ENCODE measurements around the gene LRRC26. TPM values are rescaled to one million over a fixed set of nuclear protein-coding genes. Genes with fewer than 3 reads are reported as not detected.

The LRRC26 gene
- total and polyA plus RNA-seq, 2 of the 13 experiments (the other 11 are each of a cell fraction or from before 2014, with no cell fraction given) = not detected

- no peak; a peak in 2 of 4 replicates for TF ChIP-seq HMGXB4 (CRISPR knock-in tag; IDR thresholded peaks at IDR 0.05; ENCODE audit: borderline replicate concordance in 1 of 2, low read depth in 1 of 2)
- no peak for TF ChIP-seq SMC3 (IDR thresholded peaks at IDR 0.05; ENCODE audit: low read length)
- TF ChIP-seq THRA (CRISPR knock-in tag; IDR thresholded peaks at IDR 0.05; ENCODE audit: borderline replicate concordance) = 0 out of 2 replicates have a peak, but pooled peaks have one; percentile 2
- peak; percentile 55 for TF ChIP-seq TEAD3 (CRISPR knock-in tag; optimal IDR thresholded peaks at IDR 0.05; ENCODE audit: borderline replicate concordance)
- TF ChIP-seq HES4 (CRISPR knock-in tag; IDR thresholded peaks at IDR 0.05; ENCODE audit: borderline replicate concordance) = no peak
- TF ChIP-seq MXD4 (CRISPR knock-in tag; IDR thresholded peaks at IDR 0.05) = no peak
- no peak for TF ChIP-seq MYNN (CRISPR knock-in tag; IDR thresholded peaks at IDR 0.05; ENCODE audit: low read depth)
- TF ChIP-seq YEATS2 (CRISPR knock-in tag; IDR thresholded peaks at IDR 0.05; ENCODE audit: borderline replicate concordance) = peak; percentile 4; the same call in 1 of the 2 replicates
- TF ChIP-seq ZZZ3 (CRISPR knock-in tag; IDR thresholded peaks at IDR 0.05; ENCODE audit: borderline replicate concordance) = no peak
- TF ChIP-seq ZBTB38 (CRISPR knock-in tag; IDR thresholded peaks at IDR 0.05) = no peak
- TF ChIP-seq ETV5 (CRISPR knock-in tag; IDR thresholded peaks at IDR 0.05; ENCODE audit: borderline replicate concordance) = peak; percentile 55; the same call in 1 of the 2 replicates
- peak; percentile 58; the same call in 1 of the 2 replicates for TF ChIP-seq ELF3 (CRISPR knock-in tag; IDR thresholded peaks at IDR 0.05)
- peak; percentile 71; the same call in 1 of the 2 replicates for TF ChIP-seq ZFP91 (CRISPR knock-in tag; IDR thresholded peaks at IDR 0.05; ENCODE audit: borderline replicate concordance)
- no peak for TF ChIP-seq CHD4 (IDR thresholded peaks at IDR 0.05; ENCODE audit: borderline replicate concordance, low read length)
- no peak for TF ChIP-seq SRF (IDR thresholded peaks at IDR 0.05; ENCODE audit: low read depth, low read length)
- TF ChIP-seq KLF13 (CRISPR knock-in tag; IDR thresholded peaks at IDR 0.05) = peak; percentile 34; the same call in 1 of the 2 replicates
- TF ChIP-seq SIX4 (CRISPR knock-in tag; IDR thresholded peaks at IDR 0.05) = no peak
- TF ChIP-seq DRAP1 (CRISPR knock-in tag; IDR thresholded peaks at IDR 0.05) = peak; percentile 91
- TF ChIP-seq ZBTB25 (CRISPR knock-in tag; IDR thresholded peaks at IDR 0.05) = no peak
- TF ChIP-seq ZNF580 (CRISPR knock-in tag; IDR thresholded peaks at IDR 0.05; ENCODE audit: borderline replicate concordance, low read depth) = 0 out of 2 replicates have a peak, but pooled peaks have one; percentile 7
- TF ChIP-seq DNMT1 (CRISPR knock-in tag; IDR thresholded peaks at IDR 0.05) = no peak
- peak; percentile 10; the same call in 1 of the 2 replicates for TF ChIP-seq ZNF556 (CRISPR knock-in tag; IDR thresholded peaks at IDR 0.05; ENCODE audit: borderline replicate concordance)
Measured at GRCh38 chr9:137217276-137218211, 47.7 kb upstream of the LRRC26 start (continued).

Data from HepG2 (cell line).